Trophoblast cell (in vitro differentiated cells and primary cell): ENCODE data around the gene LRIT1.

ENCODE experiments used
- DNase-seq, 2 donors: peaks; one replicate each; pipeline ENCODE4 v3.0.0-alpha.2; 2016
- H2AFZ ChIP-seq: 2 replicates; pipeline ENCODE4 v1.6.1; 2013; ENCODE audit warnings: low read length, moderate library complexity, mild to moderate bottlenecking; ENCODE audit not compliant: insufficient read depth, poor library complexity
- H2AK5ac ChIP-seq: 2 replicates; pipeline ENCODE4 v1.6.1; 2013; ENCODE audit warnings: mild to moderate bottlenecking, low read length
- H2BK120ac ChIP-seq: 2 replicates; pipeline ENCODE4 v1.6.1; 2013; ENCODE audit warnings: low read length, mild to moderate bottlenecking, moderate library complexity; ENCODE audit not compliant: insufficient read depth, poor library complexity
- H2BK12ac ChIP-seq: 2 replicates; pipeline ENCODE4 v1.6.1; 2013; ENCODE audit warnings: mild to moderate bottlenecking, low read length, moderate library complexity
- H2BK5ac ChIP-seq: 2 replicates; pipeline ENCODE4 v1.6.1; 2013; ENCODE audit warnings: low read length, low read depth, moderate library complexity, mild to moderate bottlenecking; ENCODE audit not compliant: poor library complexity
- H3K14ac ChIP-seq: 2 replicates; pipeline ENCODE4 v1.6.1; 2013; ENCODE audit warnings: mild to moderate bottlenecking, low read length
- H3K18ac ChIP-seq: 2 replicates; pipeline ENCODE4 v1.6.1; 2013; ENCODE audit warnings: mild to moderate bottlenecking, low read length
- H3K23ac ChIP-seq: 2 replicates; pipeline ENCODE4 v1.6.1; 2013; ENCODE audit warnings: low read length
- H3K27ac ChIP-seq: 2 replicates; pipeline ENCODE4 v1.5.1; 2013; ENCODE audit warnings: low read depth, mild to moderate bottlenecking, inconsistent platforms, low read length, moderate library complexity
- H3K27me3 ChIP-seq: 2 replicates; pipeline ENCODE4 v1.6.1; 2013; ENCODE audit warnings: inconsistent platforms, mild to moderate bottlenecking, low read length, moderate library complexity; ENCODE audit not compliant: insufficient read depth
- H3K36me3 ChIP-seq, 2 experiments: 1 replicate in 1 of 2; 2 replicates in 1 of 2; pipeline ENCODE4 v1.6.1; 2013; ENCODE audit warnings: low read length in 2 of 2, mild to moderate bottlenecking in 2 of 2, moderate library complexity in 1 of 2; ENCODE audit not compliant: insufficient read depth in 2 of 2, control insufficient read depth in 1 of 2
- H3K4ac ChIP-seq: 2 replicates; pipeline ENCODE4 v1.6.1; 2013; ENCODE audit warnings: low read depth, mild to moderate bottlenecking, low read length, moderate library complexity
- H3K4me1 ChIP-seq, 2 experiments: 1 replicate in 1 of 2; 2 replicates in 1 of 2; pipeline ENCODE4 v1.6.1; 2013; ENCODE audit warnings: low read length in 2 of 2, mild to moderate bottlenecking in 2 of 2, moderate library complexity in 1 of 2; ENCODE audit not compliant: insufficient read depth in 2 of 2, control insufficient read depth in 1 of 2
- H3K4me2 ChIP-seq: 2 replicates; pipeline ENCODE4 v1.6.1; 2013; ENCODE audit warnings: inconsistent platforms, mild to moderate bottlenecking, low read length, moderate library complexity
- H3K4me3 ChIP-seq: 2 replicates; pipeline ENCODE4 v1.5.1; 2013; ENCODE audit warnings: mild to moderate bottlenecking, low read depth, low read length, inconsistent platforms
- H3K79me1 ChIP-seq: one replicate; pipeline ENCODE4 v1.6.1; 2013; ENCODE audit warnings: low read length
- H3K79me2 ChIP-seq: 2 replicates; pipeline ENCODE4 v1.6.1; 2013; ENCODE audit warnings: low read length, mild to moderate bottlenecking; ENCODE audit not compliant: control insufficient read depth, insufficient read depth, poor library complexity
- H3K9ac ChIP-seq: 2 replicates; pipeline ENCODE4 v1.6.1; 2013; ENCODE audit warnings: mild to moderate bottlenecking, low read length
- H3K9me3 ChIP-seq: 2 replicates; pipeline ENCODE4 v1.6.1; 2013; ENCODE audit warnings: low read depth, mild to moderate bottlenecking, control low read depth, inconsistent platforms, low read length; ENCODE audit not compliant: insufficient read depth
- H4K12ac ChIP-seq: 2 replicates; pipeline ENCODE4 v1.6.1; 2013; ENCODE audit warnings: low read depth, mild to moderate bottlenecking, low read length, moderate library complexity
- H4K8ac ChIP-seq: 2 replicates; pipeline ENCODE4 v1.6.1; 2013; ENCODE audit warnings: low read depth, mild to moderate bottlenecking, low read length, moderate library complexity
- H4K91ac ChIP-seq: one replicate; pipeline ENCODE4 v1.6.1; 2013; ENCODE audit warnings: low read depth, mild to moderate bottlenecking, low read length, moderate library complexity
- WGBS: extraction: QIAGEN DNeasy Blood & Tissue Kit; methylation state at CpG from one replicate; pipeline ENCODE4 v1.1.7; 2013; ENCODE audit warnings: missing lambda C conversion rate; ENCODE audit not compliant: insufficient read length, insufficient coverage; ENCODE audit errors: extremely low coverage; 5-methylcytosine and 5-hydroxymethylcytosine counted together

The LRIT1 gene

GRCh38 chr10:84257343-84258020 is 16.1 kb upstream of the LRIT1 start:
- H3K4ac ChIP-seq: no peak overlapping the region

GRCh38 chr10:84256510-84257342 is 15.4 kb upstream of the LRIT1 start:
- WGBS: no CpG with 5 or more reads among the region's 35 CpGs
- Histone ChIP-seq H4K12ac (no peak overlapping the region), H3K79me2 (no peaks in the 10 kb centered on the region), H3K18ac (no peak overlapping the region), H2BK12ac (no peak overlapping the region), H3K36me3 (no peaks in the 10 kb centered on the region), H2AFZ (no peak overlapping the region), H4K8ac (no peak overlapping the region), H3K4me2 (no peak overlapping the region), H3K14ac (no peak overlapping the region), H4K91ac (no peak overlapping the region), H2BK5ac (no peak overlapping the region), H3K27ac (no peak overlapping the region), H3K4me1 (peaks cover 0 to 6% of the 10 kb centered on the region in 2 experiments), H2AK5ac (no peak overlapping the region), H3K9ac (no peak overlapping the region), H3K4ac (no peak overlapping the region), H2BK120ac (no peak overlapping the region), H3K79me1 (no peaks in the 10 kb centered on the region), H3K23ac (no peak overlapping the region), H3K27me3 (no peaks in the 10 kb centered on the region), H3K4me3 (no peak overlapping the region), H3K9me3 (peaks cover 1% of the 10 kb centered on the region)
- DNase-seq: peak in 1 of 2 donors; percentile 48

More at GRCh38 chr10:84257343-84258020, 16.1 kb upstream of the LRIT1 start:
- Histone ChIP-seq H2AK5ac (no peak overlapping the region), H2BK12ac (no peak overlapping the region), H3K79me1 (no peaks in the 10 kb centered on the region), H3K4me1 (peaks cover 0 to 6% of the 10 kb centered on the region in 2 experiments), H4K8ac (no peak overlapping the region), H3K23ac (no peak overlapping the region), H4K91ac (no peak overlapping the region), H2BK120ac (no peak overlapping the region), H3K9me3 (peaks cover 1% of the 10 kb centered on the region), H3K79me2 (no peaks in the 10 kb centered on the region), H2BK5ac (no peak overlapping the region), H3K4me3 (peak overlapping the region; percentile 51), H3K27me3 (no peaks in the 10 kb centered on the region), H3K9ac (no peak overlapping the region), H3K14ac (no peak overlapping the region), H2AFZ (no peak overlapping the region), H3K4me2 (no peak overlapping the region), H3K27ac (no peak overlapping the region), H3K36me3 (no peaks in the 10 kb centered on the region), H4K12ac (no peak overlapping the region), H3K18ac (no peak overlapping the region)
- no CpG with 5 or more reads among the region's 15 CpGs for WGBS
- DNase-seq: no peak

GRCh38 chr10:84254552-84255478 is 13.5 kb upstream of the LRIT1 start:
- no peak overlapping the region for H2AK5ac ChIP-seq
- H4K91ac ChIP-seq: no peak overlapping the region
- no peak for DNase-seq
- no peak overlapping the region for H3K4me3 ChIP-seq
- H4K12ac ChIP-seq: no peak overlapping the region
- H3K36me3 ChIP-seq: no peaks in the 10 kb centered on the region
- H3K27me3 ChIP-seq: no peaks in the 10 kb centered on the region
- H3K18ac ChIP-seq: no peak overlapping the region
- no peak overlapping the region for H2AFZ ChIP-seq
- no peak overlapping the region for H2BK12ac ChIP-seq
- no CpG with 5 or more reads among the region's 10 CpGs for WGBS
- no peaks in the 10 kb centered on the region for H3K79me2 ChIP-seq
- H3K27ac ChIP-seq: no peak overlapping the region
- no peak overlapping the region for H2BK5ac ChIP-seq
- no peak overlapping the region for H2BK120ac ChIP-seq
- H3K4me1 ChIP-seq: peaks cover 0 to 6% of the 10 kb centered on the region in 2 experiments
- peaks cover 1% of the 10 kb centered on the region for H3K9me3 ChIP-seq
- no peak overlapping the region for H3K14ac ChIP-seq
- no peak overlapping the region for H3K9ac ChIP-seq
- H3K4me2 ChIP-seq: no peak overlapping the region
- no peak overlapping the region for H3K4ac ChIP-seq
- no peaks in the 10 kb centered on the region for H3K79me1 ChIP-seq
- no peak overlapping the region for H4K8ac ChIP-seq
- H3K23ac ChIP-seq: no peak overlapping the region

GRCh38 chr10:84248794-84249193 is 7.4 kb upstream of the LRIT1 start:
- no peak overlapping the region for H3K14ac ChIP-seq
- no peaks in the 10 kb centered on the region for H3K79me1 ChIP-seq
- H3K27me3 ChIP-seq: no peaks in the 10 kb centered on the region
- no peak overlapping the region for H2BK5ac ChIP-seq
- DNase-seq: no peak
- no peak overlapping the region for H4K12ac ChIP-seq
- no peak overlapping the region for H2AK5ac ChIP-seq
- no peak overlapping the region for H2AFZ ChIP-seq
- no peak overlapping the region for H3K9ac ChIP-seq
- no peak overlapping the region for H3K4ac ChIP-seq
- no peak overlapping the region for H3K27ac ChIP-seq
- no CpG with 5 or more reads among the region's 12 CpGs for WGBS
- H4K8ac ChIP-seq: no peak overlapping the region
- no peaks in the 10 kb centered on the region for H3K79me2 ChIP-seq
- no peaks in the 10 kb centered on the region for H3K4me1 ChIP-seq
- no peak overlapping the region for H3K18ac ChIP-seq
- H3K23ac ChIP-seq: no peak overlapping the region
- no peak overlapping the region for H4K91ac ChIP-seq
- H3K9me3 ChIP-seq: no peaks in the 10 kb centered on the region
- no peak overlapping the region for H3K4me2 ChIP-seq
- no peak overlapping the region for H2BK120ac ChIP-seq
- no peak overlapping the region for H2BK12ac ChIP-seq
- no peak overlapping the region for H3K4me3 ChIP-seq
- no peaks in the 10 kb centered on the region for H3K36me3 ChIP-seq
